Tibial artery (tissue), 4 donors: ENCODE results near the gene NR2F6.

ENCODE experiments used
- DNase-seq, 2 donors: peaks; one replicate each; pipeline ENCODE4 v3.0.0-alpha.2; 2019
- H3K27ac ChIP-seq, 2 donors: fragments of 200-600 bp; sonication (generic) in 1 of 2; 1 replicate in 1 of 2; 2 replicates in 1 of 2; pipeline ENCODE4 v1.5.1; 2018 to 2019; ENCODE audit warnings: mild to moderate bottlenecking in 1 of 2
- H3K27me3 ChIP-seq, 2 donors: fragments of 200-600 bp; sonication (generic) in 1 of 2; one replicate each; pipeline versions ENCODE4 v1.5.1 to v1.6.0; 2016 to 2019
- H3K36me3 ChIP-seq, 3 donors: fragments of 200-600 bp; sonication (generic) in 2 of 3; one replicate each; pipeline ENCODE4 v1.5.1; 2016 to 2019; ENCODE audit warnings: mild to moderate bottlenecking in 2 of 3
- H3K4me1 ChIP-seq, 4 donors: fragments of 200-600 bp; sonication (generic) in 2 of 4; 1 replicate in 3 of 4; 2 replicates in 1 of 4; pipeline ENCODE4 v1.5.1; 2016 to 2019
- H3K4me3 ChIP-seq, 2 donors: fragments of 200-600 bp; sonication (generic) in 1 of 2; 1 replicate in 1 of 2; 2 replicates in 1 of 2; pipeline ENCODE4 v1.5.1; 2018 to 2019; ENCODE audit warnings: mild to moderate bottlenecking in 2 of 2
- H3K9me3 ChIP-seq, 3 donors: fragments of 200-600 bp; sonication (generic) in 1 of 3; one replicate each; pipeline ENCODE4 v1.5.1; 2016 to 2019
- CTCF ChIP-seq, 2 experiments: fragments of 200-600 bp in 1 of 2; fragments of 450-650 bp in 1 of 2; IDR thresholded peaks; one replicate each; pipeline ENCODE4 v1.5.1; 2017 to 2019; ENCODE audit warnings: antibody characterized with exemption in 2 of 2, mild to moderate bottlenecking in 1 of 2, moderate library complexity in 1 of 2
- intact Hi-C: fragments of 100-400 bp; cut with DNase I; formaldehyde crosslinking; loops from one replicate; pipeline ENCODE4 v1.15.0; 2023; ENCODE audit warnings: low total_unique reads

The NR2F6 gene

GRCh38 chr19:17184371-17184841 lies 61.3 kb downstream of the NR2F6 start:
- Histone ChIP-seq H3K27ac (no peak overlapping the region), H3K27me3 (no peaks in the 10 kb centered on the region), H3K9me3 (no peaks in the 10 kb centered on the region), H3K36me3 (peaks cover 79 to 99% (median 82%) of the 10 kb centered on the region in 3 donors), H3K4me1 (no peaks in the 10 kb centered on the region), H3K4me3 (no peak overlapping the region)
- TF ChIP-seq CTCF (IDR thresholded peaks at IDR 0.05) = no peak
- DNase-seq = no peak
- intact Hi-C loops = no loop called here

- Histone ChIP-seq H3K27me3 (no peaks in the 10 kb centered on the region), H3K27ac (no peak overlapping the region), H3K4me3 (no peak overlapping the region), H3K36me3 (peaks cover 74 to 99% (median 77%) of the 10 kb centered on the region in 3 donors), H3K4me1 (no peaks in the 10 kb centered on the region), H3K9me3 (no peaks in the 10 kb centered on the region)
- no peak for TF ChIP-seq CTCF (IDR thresholded peaks at IDR 0.05)
- intact Hi-C loops = no loop called here
- no peak for DNase-seq
These were observed 61.8 kb downstream of the NR2F6 start for GRCh38 chr19:17183858-17184321.

GRCh38 chr19:17183271-17183761 lies 62.4 kb downstream of the NR2F6 start:
- Histone ChIP-seq H3K27me3 (no peaks in the 10 kb centered on the region), H3K4me1 (no peaks in the 10 kb centered on the region), H3K27ac (no peak overlapping the region), H3K4me3 (no peak overlapping the region), H3K36me3 (peaks cover 71 to 99% (median 77%) of the 10 kb centered on the region in 3 donors), H3K9me3 (no peaks in the 10 kb centered on the region)
- TF ChIP-seq CTCF (IDR thresholded peaks at IDR 0.05) = no peak
- intact Hi-C loops = no loop called here
- no peak for DNase-seq
